GM18505 (cell line): ENCODE data around the gene PHKG2.
A peak's percentile ranks its signal among the peaks of the same experiment; 100 is the strongest.

Experiments used
- ATAC-seq: cut with Tn5 transposase; IDR thresholded peaks from one replicate; pipeline ENCODE4 v1.9.1; 2021; ENCODE audit not compliant: unreplicated experiment
- POLR2A ChIP-seq: IDR thresholded peaks from 4 replicates; pipeline ENCODE4 v1.6.1; 2011; ENCODE audit warnings: borderline replicate concordance; ENCODE audit not compliant: insufficient read depth, insufficient read length; ENCODE audit errors: extremely low read depth

PHKG2 gene

GRCh38 chr16:30737794-30738648, 10.2 kb upstream of the PHKG2 start:
- TF ChIP-seq POLR2A: no peak
- ATAC-seq: no peak

- no peak for ATAC-seq
- TF ChIP-seq POLR2A: no peak
These were observed 9.0 kb upstream of the PHKG2 start for GRCh38 chr16:30738984-30739951.

GRCh38 chr16:30740364-30741251, 7.6 kb upstream of the PHKG2 start:
- TF ChIP-seq POLR2A: peak; percentile 18
- no peak for ATAC-seq

GRCh38 chr16:30741461-30741914, 6.7 kb upstream of the PHKG2 start:
- no peak for TF ChIP-seq POLR2A
- ATAC-seq: no peak

- no peak for ATAC-seq
- TF ChIP-seq POLR2A: no peak
These were observed 4.5 kb upstream of the PHKG2 start for GRCh38 chr16:30743716-30744115.

GRCh38 chr16:30744183-30744582, 4.0 kb upstream of the PHKG2 start:
- TF ChIP-seq POLR2A: no peak
- ATAC-seq: no peak

- ATAC-seq: no peak
- no peak for TF ChIP-seq POLR2A
These were observed 3.1 kb upstream of the PHKG2 start for GRCh38 chr16:30745082-30745481.

DNA sequence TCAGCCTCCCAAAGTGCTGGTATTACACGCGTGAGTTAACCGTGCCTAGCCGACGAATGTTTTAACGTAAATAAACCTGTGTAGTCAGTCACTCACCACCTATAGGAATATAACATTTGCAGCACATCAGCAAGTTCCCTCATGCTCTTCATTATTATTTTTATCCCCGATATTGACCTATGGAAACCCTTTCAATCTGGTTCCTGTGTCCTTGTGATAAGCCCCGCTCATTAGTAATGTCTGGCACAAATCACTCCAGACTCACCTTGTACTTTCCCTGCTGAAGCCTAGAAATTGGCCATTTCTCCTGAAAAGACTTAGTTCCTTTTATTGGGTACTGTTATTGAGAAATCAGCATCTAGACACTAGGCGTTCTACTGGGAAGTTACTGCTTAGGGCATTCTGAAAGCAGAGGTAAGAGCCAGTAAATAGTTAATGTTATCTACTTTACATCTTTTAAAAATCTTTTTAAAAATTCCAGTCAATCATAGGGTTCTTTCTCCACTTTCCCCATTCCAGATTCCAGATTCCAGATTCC, 1.5 kb upstream of the PHKG2 start:
- ATAC-seq: no peak
- no peak for TF ChIP-seq POLR2A

GRCh38 chr16:30747331-30747730, 894 bp upstream of the PHKG2 start:
- TF ChIP-seq POLR2A: no peak
- no peak for ATAC-seq

- no peak for TF ChIP-seq POLR2A
- ATAC-seq: no peak
These were observed 615 bp downstream of the PHKG2 start for GRCh38 chr16:30748634-30749445.

DNA sequence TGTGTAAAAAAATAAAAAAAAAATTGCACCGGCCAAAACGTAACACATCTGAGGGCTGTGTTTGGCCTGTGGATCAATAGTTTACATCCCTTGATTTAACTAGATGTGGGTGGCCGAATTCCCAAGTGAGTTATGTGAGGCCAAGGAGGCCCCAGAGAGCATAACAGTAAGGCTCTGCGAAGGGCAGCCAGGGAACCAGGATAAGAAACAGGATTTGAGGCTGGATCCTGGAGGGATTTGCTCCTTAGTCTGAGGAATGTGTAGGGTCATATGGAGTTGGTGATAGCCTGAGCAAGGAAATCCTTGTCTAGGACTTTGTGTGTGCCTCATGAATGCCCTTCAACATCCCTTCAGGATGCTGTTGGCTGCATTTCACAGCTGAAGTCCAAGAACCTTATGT, 2.0 kb downstream of the PHKG2 start:
- no peak for TF ChIP-seq POLR2A
- no peak for ATAC-seq
